Activated naive CD8-positive, alpha-beta T cell treated with anti-CD3 and anti-CD28 coated beads, Interleukin-2, amount 50 U/mL, for 16 hours (primary cell): ENCODE data around the gene JPH3.

Experiments used
- DNase-seq: peaks from one replicate; pipeline ENCODE4 v3.0.0-alpha.2; 2020; ENCODE audit warnings: low read depth, low spot score

The JPH3 gene

DNA sequence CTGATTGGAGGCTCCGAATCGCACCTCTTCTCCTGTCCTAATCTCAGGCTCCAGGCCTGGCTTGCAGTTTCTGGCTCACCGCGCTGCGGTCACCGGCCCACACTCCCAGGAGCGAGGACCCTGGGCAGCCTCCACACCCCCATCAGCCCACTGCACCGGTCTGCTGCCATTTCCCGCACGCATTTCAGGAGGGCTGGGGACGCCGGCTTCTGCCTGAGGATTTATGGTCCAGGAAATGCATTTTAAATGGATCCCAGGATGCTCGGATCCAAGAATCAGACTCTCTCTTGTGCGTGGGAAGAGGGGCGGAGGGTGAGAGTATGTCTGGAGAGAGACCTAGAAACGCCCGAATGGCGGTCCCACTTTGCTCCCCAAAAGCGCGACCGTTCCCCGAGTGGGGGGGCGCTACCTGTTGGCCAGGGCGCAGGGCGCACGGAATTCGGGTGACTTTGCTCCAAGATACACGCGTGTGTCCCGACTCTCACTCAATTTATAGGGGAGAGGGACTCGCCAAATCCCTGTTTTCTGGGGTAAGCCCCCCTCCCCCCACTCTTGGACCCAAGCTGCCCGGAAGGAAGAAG lies 817 bp upstream of the JPH3 start:
- no peak for DNase-seq

GRCh38 chr16:87602821-87603683 lies 744 bp downstream of the JPH3 start:
- DNase-seq, result no peak

DNA sequence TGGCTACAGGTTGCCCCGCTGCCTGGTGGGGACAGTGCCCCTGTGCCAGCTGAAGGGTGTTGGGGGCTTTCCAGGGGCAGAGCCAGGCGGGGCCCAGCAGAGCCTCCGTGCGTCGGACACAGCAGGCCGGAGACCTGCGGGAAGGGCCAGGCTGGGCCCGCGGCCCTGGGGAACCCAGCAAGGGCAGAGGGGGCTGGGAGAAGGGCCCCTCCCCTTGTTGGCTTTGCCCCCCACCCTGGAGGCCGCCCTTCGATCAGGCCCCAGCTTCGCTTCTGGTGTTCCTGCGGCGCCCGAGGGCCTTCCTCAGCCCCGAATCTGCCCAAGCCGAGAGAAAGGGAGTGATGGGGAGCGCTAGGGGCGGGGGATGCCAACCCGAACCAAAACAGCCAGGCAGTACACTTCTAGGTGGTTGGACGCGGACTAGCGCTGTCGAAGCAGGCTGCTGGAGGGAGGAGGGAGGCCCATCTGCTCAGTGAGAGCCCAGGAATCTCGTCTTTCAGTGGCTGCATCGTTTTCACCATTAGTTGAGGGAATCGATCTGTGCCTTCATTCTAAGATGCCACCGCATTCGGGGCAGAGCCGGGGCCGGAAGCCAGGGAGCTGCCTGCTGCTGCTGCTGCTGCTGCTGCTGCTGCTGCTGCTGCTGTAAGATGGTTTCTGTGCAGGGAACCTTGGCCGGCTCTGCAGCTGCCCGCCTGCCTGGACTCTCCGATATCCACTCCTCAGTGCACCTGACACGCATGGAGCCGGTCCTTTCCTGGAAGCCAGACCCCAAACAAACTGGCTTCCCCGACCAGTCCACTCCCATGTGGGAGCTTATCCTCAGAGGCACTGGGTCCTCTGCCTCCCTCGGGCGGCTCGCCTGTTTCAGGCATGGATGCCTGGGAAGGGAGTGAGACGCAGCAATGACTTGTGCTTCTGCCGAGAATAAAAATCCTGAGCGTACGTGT lies 1.7 kb downstream of the JPH3 start:
- no peak for DNase-seq

DNA sequence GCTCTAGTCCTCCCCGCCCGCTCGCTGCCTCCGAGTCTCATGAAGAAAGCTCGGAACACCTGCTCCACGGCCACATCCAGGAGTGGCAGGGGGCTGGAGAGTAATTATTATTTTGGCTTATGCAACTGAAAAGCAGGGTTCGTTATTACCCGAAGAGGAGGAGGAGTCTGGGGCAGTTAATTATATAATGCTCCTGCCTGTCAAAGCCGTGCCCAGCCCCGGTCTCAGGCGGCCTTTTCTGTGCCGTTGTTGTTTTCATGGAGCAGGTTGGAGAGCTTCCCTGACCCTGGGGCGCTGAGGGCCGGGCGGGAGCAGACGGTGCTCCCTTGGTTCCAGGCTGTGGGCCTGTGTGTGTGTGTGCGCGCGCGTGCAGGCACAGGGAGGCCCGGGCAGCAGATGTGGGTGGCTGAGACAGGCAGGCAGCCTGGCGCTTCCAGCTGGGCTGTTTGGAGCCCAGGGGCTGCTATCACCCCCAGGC lies 2.4 kb downstream of the JPH3 start:
- no peak for DNase-seq

GRCh38 chr16:87607223-87607622 lies 4.9 kb downstream of the JPH3 start:
- no peak for DNase-seq

DNA sequence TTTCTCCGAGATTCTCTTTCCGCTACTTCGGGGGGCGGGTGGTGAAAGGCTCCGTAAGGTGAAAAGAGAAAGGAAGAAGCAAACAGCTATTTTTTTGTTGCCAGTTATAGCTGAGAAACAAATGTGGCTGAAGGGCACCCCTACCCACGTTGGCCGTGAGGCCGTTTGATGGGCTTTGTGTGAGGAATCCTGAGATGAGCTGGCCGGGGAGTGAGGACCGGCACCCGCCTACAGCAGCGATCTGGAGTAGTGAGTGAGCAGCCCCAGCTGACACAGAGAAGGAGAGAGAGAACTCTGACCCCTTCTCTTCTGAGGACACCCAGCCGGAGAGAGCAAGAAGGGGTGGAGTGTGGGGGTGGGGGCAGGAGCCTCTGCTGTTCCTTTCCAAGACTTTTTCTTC lies 5.6 kb downstream of the JPH3 start:
- no peak for DNase-seq

GRCh38 chr16:87608400-87608985 lies 6.2 kb downstream of the JPH3 start:
- no peak for DNase-seq

- no peak for DNase-seq
Observed at GRCh38 chr16:87610026-87610425, 7.7 kb downstream of the JPH3 start.

DNA sequence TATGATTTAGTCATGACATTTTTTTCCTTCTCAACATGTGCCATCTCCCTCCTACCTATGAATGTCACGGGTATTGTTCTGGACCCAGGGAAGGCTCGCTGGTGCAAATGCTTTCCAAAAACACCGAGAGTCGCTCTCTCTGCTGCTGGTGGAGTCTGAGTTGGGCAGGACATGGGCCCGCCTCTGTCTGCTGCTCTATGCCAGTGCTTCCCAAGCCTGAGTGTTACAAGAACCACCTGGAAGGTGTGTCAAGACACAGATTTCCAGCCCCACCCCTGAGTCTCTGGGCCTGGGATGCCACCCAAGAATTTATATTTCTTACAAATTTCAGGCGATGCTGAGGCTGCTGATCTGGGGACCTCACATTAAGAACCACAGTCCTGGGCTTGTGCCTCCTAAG lies 9.1 kb downstream of the JPH3 start:
- DNase-seq, result no peak

- no peak for DNase-seq
Observed at GRCh38 chr16:87613961-87614360, 11.7 kb downstream of the JPH3 start.

- DNase-seq, result no peak
Observed at GRCh38 chr16:87615621-87616041, 13.3 kb downstream of the JPH3 start.

DNA sequence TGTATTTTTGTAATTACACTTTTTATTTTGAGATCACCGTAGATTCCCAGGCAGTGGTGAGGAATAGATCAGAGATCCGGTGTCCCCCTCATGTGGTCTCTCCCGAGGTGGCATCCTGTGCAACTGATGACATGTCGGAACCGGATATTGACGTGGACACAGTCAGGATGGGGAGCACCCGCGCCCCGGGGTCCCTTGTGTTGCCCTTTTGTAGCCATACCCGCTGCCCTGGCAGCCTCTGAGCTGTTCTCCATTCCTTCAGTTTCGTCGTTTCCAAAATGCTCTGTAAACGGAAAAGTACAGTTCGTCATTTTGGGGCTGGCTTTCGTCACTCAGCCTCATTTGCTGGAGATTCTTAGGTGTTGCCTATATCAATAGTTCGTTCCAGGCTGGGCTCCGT lies 14.2 kb downstream of the JPH3 start:
- no peak for DNase-seq

GRCh38 chr16:87618216-87618615 lies 15.9 kb downstream of the JPH3 start:
- no peak for DNase-seq

DNA sequence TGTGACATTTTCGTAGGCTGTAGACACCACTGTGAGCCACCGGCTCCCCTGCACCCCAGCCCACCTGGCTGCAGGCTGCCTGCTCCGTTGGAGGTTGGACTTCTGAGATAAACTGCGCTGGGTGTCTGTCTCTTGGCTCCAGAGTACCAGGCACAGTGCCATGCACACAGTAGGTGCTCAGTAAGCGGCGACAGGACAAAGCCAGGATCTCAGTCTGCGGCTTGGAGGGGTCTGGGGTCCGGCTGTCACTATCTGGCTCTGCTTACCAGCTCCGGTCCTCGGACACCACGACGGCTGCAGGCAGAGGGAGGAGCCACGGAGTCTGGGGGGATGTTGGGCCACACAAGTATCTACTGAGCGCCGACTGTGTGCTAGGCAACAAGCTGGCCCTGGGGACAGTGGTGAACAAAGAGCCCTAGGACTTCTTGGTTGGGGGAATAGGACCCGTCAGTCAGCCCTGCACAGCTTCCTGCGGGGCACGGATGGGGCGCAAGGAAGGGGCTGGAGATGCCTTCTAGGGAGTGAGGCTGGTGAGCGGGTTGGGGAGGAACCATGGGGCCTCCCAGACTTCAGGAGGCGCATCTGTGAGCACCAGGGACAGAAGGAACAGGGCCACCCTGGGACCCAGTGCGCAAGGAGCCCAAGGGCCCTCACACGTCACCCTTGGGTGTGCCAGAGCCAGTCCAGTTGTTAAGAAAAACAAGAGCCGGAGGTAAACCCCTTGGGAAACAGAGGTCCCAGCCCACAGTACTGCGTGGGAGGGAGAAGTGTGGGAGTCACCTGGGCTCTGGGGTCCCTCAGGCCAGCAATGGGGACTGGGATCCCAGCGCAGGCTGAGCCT lies 17.3 kb downstream of the JPH3 start:
- DNase-seq, result no peak

- DNase-seq, result no peak
Observed at GRCh38 chr16:87620201-87620495, 17.8 kb downstream of the JPH3 start.

DNA sequence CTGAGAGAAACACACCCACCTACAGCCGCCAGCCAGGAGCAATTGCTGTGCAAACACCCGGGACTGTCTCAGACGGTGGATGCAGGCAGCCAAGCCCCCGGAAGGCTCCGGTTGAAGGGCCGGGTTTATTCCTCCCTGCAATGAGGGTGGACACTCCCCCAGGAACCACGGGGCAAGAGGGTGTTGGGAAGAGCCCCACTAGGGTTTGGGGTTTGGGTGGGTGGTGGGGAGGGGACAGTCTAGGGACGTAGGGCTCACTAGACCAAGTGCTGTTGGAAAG lies 19.2 kb downstream of the JPH3 start:
- no peak for DNase-seq

GRCh38 chr16:87621976-87622713 lies 19.8 kb downstream of the JPH3 start:
- no peak for DNase-seq

DNA sequence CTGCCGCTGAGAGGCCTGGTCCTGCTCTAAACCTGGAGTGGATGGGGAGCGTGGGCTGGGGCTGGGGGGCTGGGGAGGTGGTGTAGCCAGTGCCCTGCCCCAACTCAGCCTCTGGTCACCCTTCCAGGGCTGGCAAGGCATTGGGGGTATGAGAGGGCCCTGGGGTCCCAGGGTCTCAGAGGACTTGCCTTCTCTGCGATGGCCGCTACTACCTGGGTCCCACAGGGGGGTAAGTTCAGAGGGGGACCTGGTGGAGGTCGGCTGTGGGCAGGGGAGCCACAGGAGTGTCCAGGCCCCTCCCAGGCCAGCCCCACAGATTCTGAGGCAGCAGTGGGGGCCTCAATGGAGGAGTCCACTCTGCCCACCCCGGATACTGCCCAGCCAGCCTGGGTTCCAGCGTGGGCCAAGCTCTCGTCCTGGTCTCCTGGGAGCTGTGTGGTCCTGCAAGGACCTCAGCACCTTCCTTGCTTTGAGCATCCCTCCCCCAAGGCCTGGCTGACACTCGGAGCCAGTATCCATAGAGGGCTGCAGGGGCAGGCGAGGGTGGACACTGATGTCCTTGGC lies 20.5 kb downstream of the JPH3 start:
- no peak for DNase-seq

- DNase-seq, result no peak
Observed at GRCh38 chr16:87625241-87625797, 23.0 kb downstream of the JPH3 start.

- DNase-seq, result no peak
Observed at GRCh38 chr16:87626401-87626800, 24.1 kb downstream of the JPH3 start.
